ENCODE measurements around the gene ARSD.

DNA sequence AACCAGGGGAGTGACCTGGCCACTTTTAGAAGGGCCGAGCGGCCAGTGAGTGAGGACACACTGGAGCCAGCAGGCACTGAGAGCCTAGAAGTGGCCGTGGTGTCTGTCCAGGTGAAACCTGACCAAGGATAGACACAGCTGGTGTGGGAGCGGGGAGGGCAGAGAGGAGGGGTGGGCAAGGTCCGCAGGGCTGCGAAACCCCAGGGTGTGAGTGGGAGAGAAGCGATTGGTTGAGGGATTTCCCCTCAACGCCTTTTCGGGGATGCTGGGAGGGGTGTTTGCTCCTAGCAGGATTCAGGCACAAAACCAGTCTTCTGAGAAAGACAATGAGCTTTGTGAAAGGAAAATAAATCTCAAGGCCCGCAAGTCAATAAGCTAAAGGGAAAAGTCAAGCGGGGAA lies 33.2 kb upstream of the ARSD start:
- TF ChIP-seq ZNF565 (CRISPR knock-in tag; conservative IDR thresholded peaks at IDR 0.05; ENCODE audit: low read depth) (no peak), ZFP30 (CRISPR knock-in tag; IDR thresholded peaks at IDR 0.05) (no peak)
